GM19043 (cell line): ENCODE results near the gene DMRT1.

Experiments
- ATAC-seq: cut with Tn5 transposase; IDR thresholded peaks from one replicate; pipeline ENCODE4 v1.9.1; 2021; ENCODE audit warnings: low read depth; ENCODE audit not compliant: unreplicated experiment

DMRT1 gene

GRCh38 chr9:969310-970150, 128.0 kb downstream of the DMRT1 start:
- no peak for ATAC-seq

- ATAC-seq: no peak
These were observed 128.9 kb downstream of the DMRT1 start for GRCh38 chr9:970151-970996.

DNA sequence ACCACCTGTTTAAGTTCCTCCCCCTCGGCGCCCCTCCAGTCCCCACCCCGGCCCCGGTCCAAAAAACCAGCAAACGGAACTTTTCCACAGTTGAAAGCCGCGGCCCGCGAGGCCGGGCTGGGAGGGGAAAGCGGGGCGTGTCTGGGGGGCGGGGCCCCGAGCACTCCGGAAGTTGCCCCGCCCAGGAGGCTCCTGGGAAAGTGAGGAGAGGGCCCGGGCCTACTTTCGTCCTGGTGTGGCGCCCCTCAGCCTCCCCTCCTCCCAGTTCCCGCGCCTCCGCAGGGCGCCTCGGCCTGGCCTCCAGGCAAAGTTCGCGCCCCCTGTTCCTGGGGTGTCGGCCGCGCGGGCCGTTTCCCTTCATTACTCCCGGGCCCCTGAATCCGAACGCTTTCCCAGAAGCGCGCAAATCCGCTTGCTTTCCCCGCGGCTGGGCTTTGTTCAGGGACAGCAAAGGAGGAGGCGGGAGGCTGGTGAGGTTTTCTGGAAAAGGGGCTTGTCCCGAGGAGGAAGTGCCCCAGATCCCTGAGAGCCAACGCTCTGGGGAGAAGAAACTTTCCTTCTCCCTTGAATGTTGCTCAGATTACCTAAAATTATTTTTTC, 130.5 kb downstream of the DMRT1 start:
- no peak for ATAC-seq

GRCh38 chr9:972501-973294, 131.2 kb downstream of the DMRT1 start:
- ATAC-seq: no peak

GRCh38 chr9:973295-973834, 131.9 kb downstream of the DMRT1 start:
- ATAC-seq: no peak

GRCh38 chr9:974031-974995, 132.8 kb downstream of the DMRT1 start:
- no peak for ATAC-seq

GRCh38 chr9:974996-975739, 133.7 kb downstream of the DMRT1 start:
- no peak for ATAC-seq

- ATAC-seq: no peak
These were observed 134.3 kb downstream of the DMRT1 start for GRCh38 chr9:975740-976257.

- ATAC-seq: no peak
These were observed 134.9 kb downstream of the DMRT1 start, which contains the start of gene DMRT3 for GRCh38 chr9:976258-976942. Gene DMRT3 (plus strand): TSS chr9:976655. CDS start chr9:977002, 347 bp downstream.

GRCh38 chr9:976943-977837, 135.7 kb downstream of the DMRT1 start:
- ATAC-seq: no peak

DNA sequence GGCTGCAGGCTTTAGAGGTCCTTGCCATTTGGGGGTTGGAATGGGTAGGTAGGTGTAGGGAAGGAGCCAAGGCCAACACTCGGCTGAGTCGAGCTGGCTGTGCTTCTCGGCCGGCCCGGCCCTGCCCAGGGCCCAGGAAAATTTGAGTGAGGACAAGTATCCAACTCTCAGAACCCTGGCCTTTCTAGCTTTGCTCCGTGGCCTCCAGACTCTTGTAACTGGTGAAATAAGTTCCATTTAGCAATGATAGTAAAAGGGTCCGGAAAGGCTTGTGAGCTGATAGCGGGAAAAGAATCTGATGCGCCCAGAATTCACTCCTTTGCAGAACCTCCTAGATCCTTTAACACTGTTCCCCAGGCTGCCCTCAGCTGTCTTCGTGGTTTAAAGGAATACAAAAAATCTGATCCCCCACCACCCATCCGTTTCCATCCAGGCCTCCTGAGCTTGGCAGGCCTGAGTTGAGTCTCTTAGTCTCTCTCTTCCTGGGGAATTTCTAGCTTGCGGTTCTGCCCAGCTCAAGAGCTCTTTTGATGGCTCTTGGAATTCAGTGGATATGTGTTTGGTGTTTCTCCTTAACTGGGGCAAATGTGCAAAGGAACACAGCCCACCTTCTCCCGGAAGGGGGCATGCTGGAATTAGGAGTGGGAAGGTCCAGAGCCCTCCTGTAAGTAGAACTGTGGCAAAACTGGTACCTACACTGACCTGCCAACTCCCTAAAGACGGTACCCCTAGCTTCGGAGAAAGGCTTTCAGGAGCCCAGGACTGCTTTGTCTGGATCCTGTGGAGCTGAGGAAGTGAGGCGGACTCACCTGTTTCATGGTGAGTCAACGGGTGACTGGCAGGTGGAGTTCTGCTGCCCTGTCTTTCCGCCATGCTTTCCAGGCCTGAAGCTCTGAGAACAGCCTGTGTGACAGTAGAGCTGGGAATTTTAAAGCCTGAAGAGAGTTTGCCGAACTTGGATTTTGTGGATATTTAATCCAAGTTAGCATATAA, 136.6 kb downstream of the DMRT1 start:
- ATAC-seq: no peak

DNA sequence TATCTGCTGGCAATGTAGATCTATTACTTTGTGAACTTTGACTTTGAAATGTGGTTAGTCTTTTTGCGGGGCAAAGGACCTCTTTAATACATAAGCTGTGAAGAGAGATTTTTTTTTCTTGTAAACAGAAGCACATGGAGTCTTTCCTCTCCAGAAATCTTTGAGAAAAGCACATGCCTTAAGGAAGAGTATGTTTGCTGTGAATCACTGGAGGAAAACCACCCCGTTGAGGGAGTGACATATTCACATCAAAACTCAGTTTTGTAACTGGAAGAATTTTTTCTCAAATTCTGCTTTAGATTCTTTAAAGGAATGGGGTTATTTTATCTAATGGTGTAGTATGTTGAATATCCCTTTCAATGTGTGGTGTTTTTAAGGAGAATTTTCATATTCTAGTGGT, 138.5 kb downstream of the DMRT1 start:
- ATAC-seq: no peak

- no peak for ATAC-seq
These were observed 139.1 kb downstream of the DMRT1 start for GRCh38 chr9:980640-981039.

DNA sequence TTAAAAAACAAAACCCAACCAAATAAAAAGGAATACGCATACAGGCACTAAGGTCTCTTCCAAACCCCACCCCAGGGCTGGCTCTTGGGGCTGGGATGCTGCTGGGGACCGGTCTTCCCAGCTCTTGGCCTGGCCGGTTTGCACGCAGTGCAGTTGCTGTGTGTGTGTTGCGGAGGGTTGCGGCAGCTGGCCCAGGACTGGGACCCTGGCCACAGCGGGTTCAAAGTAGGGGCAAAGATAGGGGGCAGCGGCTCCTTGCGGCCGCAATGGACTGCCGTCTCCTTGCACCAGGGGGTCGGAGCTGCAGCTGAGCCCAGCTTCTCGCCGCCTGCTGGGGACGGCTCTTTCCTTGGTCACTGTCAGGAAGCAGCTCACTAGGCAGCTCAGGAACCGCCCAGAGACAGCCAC, 140.0 kb downstream of the DMRT1 start:
- no peak for ATAC-seq
